DOHH2 (cell line): Measurements from ENCODE around the gene TLR9.

Source experiments
- H3F3A ChIP-seq: fragments of 200-600 bp; sonication (generic), shearing (Covaris generic); 2 replicates; pipeline ENCODE4 v1.6.0; 2016; ENCODE audit warnings: antibody characterized with exemption, mild to moderate bottlenecking; ENCODE audit not compliant: control insufficient read depth, insufficient read depth
- H3K27ac ChIP-seq: fragments of 200-600 bp; sonication (generic); 2 replicates; pipeline ENCODE4 v1.5.1; 2014; ENCODE audit warnings: low read depth, mild to moderate bottlenecking, low read length, moderate library complexity
- H3K27me3 ChIP-seq: fragments of 200-600 bp; sonication (generic); 2 replicates; pipeline ENCODE4 v1.6.1; 2014; ENCODE audit warnings: mild to moderate bottlenecking, low read length, mixed read lengths; ENCODE audit not compliant: control insufficient read depth
- H3K36me3 ChIP-seq: fragments of 200-600 bp; sonication (generic); 2 replicates; pipeline ENCODE4 v1.6.1; 2014; ENCODE audit warnings: mild to moderate bottlenecking, low read length, moderate library complexity, mixed read lengths; ENCODE audit not compliant: control insufficient read depth
- H3K4me1 ChIP-seq: fragments of 200-600 bp; sonication (generic); 2 replicates; pipeline ENCODE4 v1.6.1; 2014; ENCODE audit warnings: mild to moderate bottlenecking, low read length, mixed read lengths; ENCODE audit not compliant: control insufficient read depth
- H3K4me2 ChIP-seq: fragments of 200-600 bp; sonication (generic); 2 replicates; pipeline ENCODE4 v1.6.0; 2014; ENCODE audit warnings: mild to moderate bottlenecking, low read length, moderate library complexity
- H3K4me3 ChIP-seq: fragments of 200-600 bp; sonication (generic); 2 replicates; pipeline ENCODE4 v1.5.1; 2014; ENCODE audit warnings: mild to moderate bottlenecking, low read length, mixed read lengths
- H3K79me2 ChIP-seq: fragments of 200-600 bp; sonication (generic); 2 replicates; pipeline ENCODE4 v1.6.1; 2014; ENCODE audit warnings: mild to moderate bottlenecking, low read length, mixed read lengths; ENCODE audit not compliant: control insufficient read depth
- H3K9me2 ChIP-seq: fragments of 200-600 bp; sonication (generic); replicated peaks from 2 replicates; pipeline ENCODE4 v1.6.1; 2014; ENCODE audit warnings: mild to moderate bottlenecking, low read length, mixed read lengths; ENCODE audit not compliant: control insufficient read depth
- H3K9me3 ChIP-seq: fragments of 200-600 bp; sonication (generic); 2 replicates; pipeline ENCODE4 v1.6.1; 2014; ENCODE audit warnings: antibody characterized with exemption, low read length, mixed read lengths; ENCODE audit not compliant: control insufficient read depth, insufficient read depth
- H4K20me1 ChIP-seq: fragments of 200-600 bp; sonication (generic); 2 replicates; pipeline ENCODE4 v1.6.0; 2014; ENCODE audit warnings: low read depth, mild to moderate bottlenecking, antibody characterized with exemption, low read length, moderate library complexity; ENCODE audit not compliant: control insufficient read depth, insufficient read depth
- EZH2phosphoT487 ChIP-seq: fragments of 200-600 bp; sonication (generic); IDR thresholded peaks from 2 replicates; pipeline ENCODE4 v1.6.1; 2017; ENCODE audit warnings: borderline replicate concordance, mild to moderate bottlenecking, antibody characterized with exemption, low read length, moderate library complexity, mixed read lengths
- TF ChIP-seq, protein P1 (sequence below): fragments of 200-600 bp; sonication (generic); IDR thresholded peaks from one replicate; pipeline ENCODE4 v1.5.1; 2014; ENCODE audit warnings: antibody characterized with exemption, mild to moderate bottlenecking, low read depth, low read length; ENCODE audit not compliant: poor library complexity, severe bottlenecking

The TLR9 gene

DNA sequence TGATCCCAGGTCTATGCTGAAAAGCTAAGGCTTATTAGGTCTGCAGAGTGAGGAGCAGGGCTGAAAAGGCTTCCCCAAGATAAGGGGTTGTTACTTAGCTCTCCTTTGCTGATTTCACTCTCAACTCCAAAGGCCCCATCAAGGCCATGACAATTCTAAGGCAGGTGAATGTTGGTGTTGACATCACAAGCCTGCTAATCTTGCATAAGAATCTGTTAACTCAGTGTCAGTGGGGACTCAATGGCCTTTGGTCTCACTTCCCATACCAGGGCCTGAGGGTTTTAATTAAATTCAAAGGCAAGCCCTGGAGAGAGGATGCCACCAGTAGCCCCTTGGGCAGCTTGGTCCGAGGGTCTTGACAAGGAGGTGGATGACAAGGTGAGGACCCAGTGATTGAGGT lies 36.9 kb downstream of the TLR9 start:
- no peaks in the 10 kb centered on the region for H3K27me3 ChIP-seq
- TF ChIP-seq, protein P1, sequence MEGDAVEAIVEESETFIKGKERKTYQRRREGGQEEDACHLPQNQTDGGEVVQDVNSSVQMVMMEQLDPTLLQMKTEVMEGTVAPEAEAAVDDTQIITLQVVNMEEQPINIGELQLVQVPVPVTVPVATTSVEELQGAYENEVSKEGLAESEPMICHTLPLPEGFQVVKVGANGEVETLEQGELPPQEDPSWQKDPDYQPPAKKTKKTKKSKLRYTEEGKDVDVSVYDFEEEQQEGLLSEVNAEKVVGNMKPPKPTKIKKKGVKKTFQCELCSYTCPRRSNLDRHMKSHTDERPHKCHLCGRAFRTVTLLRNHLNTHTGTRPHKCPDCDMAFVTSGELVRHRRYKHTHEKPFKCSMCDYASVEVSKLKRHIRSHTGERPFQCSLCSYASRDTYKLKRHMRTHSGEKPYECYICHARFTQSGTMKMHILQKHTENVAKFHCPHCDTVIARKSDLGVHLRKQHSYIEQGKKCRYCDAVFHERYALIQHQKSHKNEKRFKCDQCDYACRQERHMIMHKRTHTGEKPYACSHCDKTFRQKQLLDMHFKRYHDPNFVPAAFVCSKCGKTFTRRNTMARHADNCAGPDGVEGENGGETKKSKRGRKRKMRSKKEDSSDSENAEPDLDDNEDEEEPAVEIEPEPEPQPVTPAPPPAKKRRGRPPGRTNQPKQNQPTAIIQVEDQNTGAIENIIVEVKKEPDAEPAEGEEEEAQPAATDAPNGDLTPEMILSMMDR: no peak
- no peak for TF ChIP-seq EZH2phosphoT487
- H3K4me2 ChIP-seq: no peak overlapping the region
- H3F3A ChIP-seq: no peaks in the 10 kb centered on the region
- H3K79me2 ChIP-seq: no peaks in the 10 kb centered on the region
- H3K27ac ChIP-seq: no peak overlapping the region
- no peaks in the 10 kb centered on the region for H3K9me2 ChIP-seq
- H3K4me1 ChIP-seq: no peaks in the 10 kb centered on the region
- no peak overlapping the region for H3K4me3 ChIP-seq
- no peaks in the 10 kb centered on the region for H3K36me3 ChIP-seq
- H3K9me3 ChIP-seq: no peaks in the 10 kb centered on the region
- no peaks in the 10 kb centered on the region for H4K20me1 ChIP-seq

DNA sequence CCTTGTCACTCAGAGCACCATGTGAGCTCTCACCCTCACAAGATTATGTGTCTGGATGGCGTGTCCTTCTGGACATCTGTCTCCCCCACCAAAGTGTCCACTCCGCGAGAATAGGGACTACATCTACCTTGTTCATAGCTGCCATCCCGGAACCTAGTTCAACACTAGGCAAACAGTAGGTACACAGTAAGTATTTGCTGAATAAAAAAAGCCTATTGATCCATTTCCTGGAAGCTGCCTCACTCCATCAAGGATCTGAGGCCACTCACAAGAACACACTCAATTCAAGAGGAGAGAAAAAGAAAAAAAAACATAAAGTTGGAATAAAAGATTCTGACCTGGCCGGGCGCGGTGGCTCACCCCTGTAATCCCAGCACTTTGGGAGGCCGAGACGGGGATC lies 38.7 kb downstream of the TLR9 start:
- no peaks in the 10 kb centered on the region for H3F3A ChIP-seq
- no peaks in the 10 kb centered on the region for H3K27me3 ChIP-seq
- no peak overlapping the region for H3K4me2 ChIP-seq
- TF ChIP-seq, protein P1: no peak
- TF ChIP-seq EZH2phosphoT487: no peak
- no peaks in the 10 kb centered on the region for H3K9me2 ChIP-seq
- no peaks in the 10 kb centered on the region for H3K79me2 ChIP-seq
- H3K9me3 ChIP-seq: no peaks in the 10 kb centered on the region
- no peaks in the 10 kb centered on the region for H4K20me1 ChIP-seq
- H3K4me1 ChIP-seq: no peaks in the 10 kb centered on the region
- H3K4me3 ChIP-seq: no peak overlapping the region
- no peak overlapping the region for H3K27ac ChIP-seq
- H3K36me3 ChIP-seq: no peaks in the 10 kb centered on the region

DNA sequence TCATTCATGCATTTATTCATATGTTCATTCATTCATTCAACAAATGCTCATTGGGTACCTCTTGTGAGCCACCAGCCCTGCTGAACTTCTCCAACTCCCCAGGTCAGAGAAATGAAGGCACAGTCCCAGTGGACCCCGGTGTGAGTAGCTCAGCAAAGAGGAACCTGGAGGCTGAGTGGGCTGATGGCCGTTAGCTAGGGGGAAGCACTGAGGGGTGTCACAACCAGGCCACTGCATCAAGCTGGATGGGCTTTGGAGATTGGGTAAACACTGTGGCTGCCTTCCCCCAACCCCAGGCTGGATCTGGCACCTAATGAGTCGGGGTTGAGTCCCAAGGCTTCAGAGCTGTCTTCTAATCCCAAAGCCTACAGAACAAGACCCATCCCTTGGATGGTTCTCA lies 39.6 kb downstream of the TLR9 start:
- Histone ChIP-seq H3K79me2 (no peaks in the 10 kb centered on the region), H3K4me2 (no peak overlapping the region), H3K4me1 (no peaks in the 10 kb centered on the region), H3K4me3 (no peak overlapping the region), H3K36me3 (no peaks in the 10 kb centered on the region), H4K20me1 (no peaks in the 10 kb centered on the region), H3K9me2 (no peaks in the 10 kb centered on the region), H3K9me3 (no peaks in the 10 kb centered on the region), H3K27me3 (no peaks in the 10 kb centered on the region), H3K27ac (no peak overlapping the region), H3F3A (no peaks in the 10 kb centered on the region)
- no peak for TF ChIP-seq EZH2phosphoT487
- TF ChIP-seq, protein P1: no peak

DNA sequence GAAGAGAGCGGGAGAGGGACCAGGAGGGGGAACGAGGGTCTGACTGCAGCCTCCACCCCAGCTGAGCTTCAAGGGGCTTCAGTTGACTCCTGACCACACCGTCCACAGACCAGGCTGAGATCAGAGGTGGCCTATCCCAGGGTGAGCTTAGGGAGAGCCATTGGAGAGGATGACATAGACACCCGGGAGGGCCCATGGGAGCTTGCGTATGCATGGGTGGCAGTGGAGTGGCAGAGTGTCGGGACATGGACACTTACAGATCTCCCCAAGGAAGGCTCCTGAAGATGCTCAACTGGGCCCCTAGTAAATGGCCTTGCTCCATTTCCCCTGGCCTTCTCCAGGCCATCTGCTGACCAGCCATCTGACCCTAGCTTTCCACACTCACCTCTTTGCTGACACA lies 40.1 kb downstream of the TLR9 start:
- H3K9me3 ChIP-seq: no peaks in the 10 kb centered on the region
- H3K27me3 ChIP-seq: no peaks in the 10 kb centered on the region
- H3K4me3 ChIP-seq: no peak overlapping the region
- no peaks in the 10 kb centered on the region for H3K36me3 ChIP-seq
- H3K27ac ChIP-seq: no peak overlapping the region
- peaks cover 3% of the 10 kb centered on the region; the same call in 1 of the 2 replicates for H3K4me1 ChIP-seq
- no peaks in the 10 kb centered on the region for H3K9me2 ChIP-seq
- TF ChIP-seq, protein P1: no peak
- no peak for TF ChIP-seq EZH2phosphoT487
- H3F3A ChIP-seq: no peaks in the 10 kb centered on the region
- H3K79me2 ChIP-seq: no peaks in the 10 kb centered on the region
- no peak overlapping the region for H3K4me2 ChIP-seq
- no peaks in the 10 kb centered on the region for H4K20me1 ChIP-seq
